Measurements from ENCODE around the gene CDC42EP3.

Gene CDC42EP3

GRCh38 chr2:37636381-37637066, 34.9 kb downstream of the CDC42EP3 start:
- DNase-seq (ENCODE audit: low read depth in 2 of 2): no peak

GRCh38 chr2:37635504-37636380, 35.7 kb downstream of the CDC42EP3 start:
- peak; percentile 52 to 78 for DNase-seq (ENCODE audit: low read depth in 2 of 2)

GRCh38 chr2:37634914-37635503, 36.4 kb downstream of the CDC42EP3 start:
- peak in 1 of 2 donors; percentile 25 for DNase-seq (ENCODE audit: low read depth in 2 of 2)

GRCh38 chr2:37633845-37634244, 37.6 kb downstream of the CDC42EP3 start:
- DNase-seq (ENCODE audit: low read depth in 2 of 2): no peak

GRCh38 chr2:37633234-37633633, 38.2 kb downstream of the CDC42EP3 start:
- no peak for DNase-seq (ENCODE audit: low read depth in 2 of 2)

- DNase-seq (ENCODE audit: low read depth in 2 of 2): no peak
Measured at GRCh38 chr2:37632310-37632709, 39.1 kb downstream of the CDC42EP3 start.

- no peak for DNase-seq (ENCODE audit: low read depth in 2 of 2)
Measured at GRCh38 chr2:37631698-37632097, 39.7 kb downstream of the CDC42EP3 start.

GRCh38 chr2:37631292-37631691, 40.1 kb downstream of the CDC42EP3 start:
- no peak for DNase-seq (ENCODE audit: low read depth in 2 of 2)

GRCh38 chr2:37630776-37631175, 40.7 kb downstream of the CDC42EP3 start:
- DNase-seq (ENCODE audit: low read depth in 2 of 2): no peak

GRCh38 chr2:37630301-37630700, 41.1 kb downstream of the CDC42EP3 start:
- no peak for DNase-seq (ENCODE audit: low read depth in 2 of 2)

- DNase-seq (ENCODE audit: low read depth in 2 of 2): no peak
Measured at GRCh38 chr2:37629529-37629928, 41.9 kb downstream of the CDC42EP3 start.

- no peak for DNase-seq (ENCODE audit: low read depth in 2 of 2)
Measured at GRCh38 chr2:37627710-37628109, 43.7 kb downstream of the CDC42EP3 start.

GRCh38 chr2:37625796-37626571, 45.5 kb downstream of the CDC42EP3 start:
- DNase-seq (ENCODE audit: low read depth in 2 of 2): peak; percentile 27 to 39

GRCh38 chr2:37625156-37625555, 46.3 kb downstream of the CDC42EP3 start:
- DNase-seq (ENCODE audit: low read depth in 2 of 2): no peak

- no peak for DNase-seq (ENCODE audit: low read depth in 2 of 2)
Measured at GRCh38 chr2:37623971-37624900, 47.2 kb downstream of the CDC42EP3 start.

GRCh38 chr2:37623406-37623805, 48.0 kb downstream of the CDC42EP3 start:
- no peak for DNase-seq (ENCODE audit: low read depth in 2 of 2)

- DNase-seq (ENCODE audit: low read depth in 2 of 2): no peak
Measured at GRCh38 chr2:37622450-37623100, 48.9 kb downstream of the CDC42EP3 start.

- DNase-seq (ENCODE audit: low read depth in 2 of 2): no peak
Measured at GRCh38 chr2:37621199-37621598, 50.2 kb downstream of the CDC42EP3 start.

GRCh38 chr2:37619959-37620300, 51.5 kb downstream of the CDC42EP3 start:
- DNase-seq (ENCODE audit: low read depth in 2 of 2): no peak

GRCh38 chr2:37619230-37619958, 52.0 kb downstream of the CDC42EP3 start:
- no peak for DNase-seq (ENCODE audit: low read depth in 2 of 2)
